HEK293 (cell line): ENCODE measurements around the gene CTIF.

Source experiments
- CTCF ChIA-PET: fragments of 350-600 bp; formaldehyde crosslinking; extraction: SDS; loops from one replicate; lab custom pipeline; 2021; ENCODE audit warnings: antibody characterized with exemption; lab: Yijun Ruan, JAX
- POLR2A ChIA-PET: fragments of 300-600 bp; formaldehyde crosslinking; extraction: SDS; loops from one replicate; lab custom pipeline; 2020; ENCODE audit warnings: antibody characterized with exemption, inconsistent platforms; lab: Yijun Ruan, JAX
- H3K27ac ChIP-seq: fragments of 200-500 bp; sonication (Bioruptor generic); 2 replicates; pipeline ENCODE4 v1.5.1; 2014; ENCODE audit warnings: low read depth, low read length, control low read depth, inconsistent platforms; ENCODE audit errors: extremely low read depth
- H3K36me3 ChIP-seq, 2 experiments: fragments of 200-500 bp in 1 of 2; sonication (Bioruptor generic) in 1 of 2; 1 replicate in 1 of 2; 2 replicates in 1 of 2; pipeline ENCODE4 v1.5.1; 2014 to 2017; ENCODE audit warnings: inconsistent platforms in 2 of 2, low read length in 2 of 2; ENCODE audit not compliant: control insufficient read depth in 2 of 2, insufficient read depth in 1 of 2
- H3K4me1 ChIP-seq: fragments of 200-500 bp; sonication (Bioruptor generic); 2 replicates; pipeline ENCODE4 v1.5.1; 2014; ENCODE audit warnings: mild to moderate bottlenecking, low read length, inconsistent platforms; ENCODE audit not compliant: control insufficient read depth, insufficient read depth
- H3K4me3 ChIP-seq: 2 replicates; pipeline ENCODE4 v1.5.1; 2011; ENCODE audit warnings: low read depth, mild to moderate bottlenecking, control low read depth, low read length, moderate library complexity
- H3K9me3 ChIP-seq: fragments of 200-500 bp; sonication (Bioruptor generic); 2 replicates; pipeline ENCODE4 v1.5.1; 2014; ENCODE audit warnings: low read depth, low read length, inconsistent platforms; ENCODE audit not compliant: control insufficient read depth, insufficient read depth
- GLIS2 ChIP-seq: fragments of 450-650 bp; formaldehyde crosslinking; IDR thresholded peaks from 2 replicates; pipeline ENCODE4 v1.5.1; 2016; ENCODE audit warnings: missing biosample characterization, missing genetic modification characterization
- KLF16 ChIP-seq: fragments of 450-650 bp; formaldehyde crosslinking; IDR thresholded peaks from 2 replicates; pipeline ENCODE4 v1.5.1; 2017; ENCODE audit warnings: missing biosample characterization, missing genetic modification characterization
- MYNN ChIP-seq: fragments of 450-650 bp; formaldehyde crosslinking; IDR thresholded peaks from 2 replicates; pipeline ENCODE4 v1.5.1; 2016; ENCODE audit warnings: missing biosample characterization, missing genetic modification characterization, borderline replicate concordance
- PRDM2 ChIP-seq: fragments of 450-650 bp; formaldehyde crosslinking; IDR thresholded peaks from 2 replicates; pipeline ENCODE4 v1.5.1; 2016; ENCODE audit warnings: missing biosample characterization, missing genetic modification characterization, borderline replicate concordance
- SCRT2 ChIP-seq: fragments of 450-650 bp; formaldehyde crosslinking; IDR thresholded peaks from 2 replicates; pipeline ENCODE4 v1.5.1; 2016; ENCODE audit warnings: missing biosample characterization, missing genetic modification characterization
- SETDB1 ChIP-seq: IDR thresholded peaks from one replicate; pipeline ENCODE4 v1.6.1; 2017; ENCODE audit warnings: mild to moderate bottlenecking, low read length, moderate library complexity, mixed read lengths; ENCODE audit not compliant: insufficient read length
- ZBTB1 ChIP-seq: fragments of 450-650 bp; formaldehyde crosslinking; IDR thresholded peaks from 2 replicates; pipeline ENCODE4 v1.5.1; 2016; ENCODE audit warnings: missing biosample characterization, missing genetic modification characterization
- ZBTB6 ChIP-seq: fragments of 450-650 bp; formaldehyde crosslinking; IDR thresholded peaks from 2 replicates; pipeline ENCODE4 v1.5.1; 2017; ENCODE audit warnings: missing biosample characterization, missing genetic modification characterization
- ZFP37 ChIP-seq: fragments of 450-650 bp; formaldehyde crosslinking; IDR thresholded peaks from 2 replicates; pipeline ENCODE4 v1.5.1; 2016; ENCODE audit warnings: missing biosample characterization, missing genetic modification characterization
- ZNF18 ChIP-seq: fragments of 450-650 bp; formaldehyde crosslinking; IDR thresholded peaks from 2 replicates; pipeline ENCODE4 v1.5.1; 2016; ENCODE audit warnings: missing biosample characterization, missing genetic modification characterization
- ZNF184 ChIP-seq: fragments of 450-650 bp; IDR thresholded peaks from 2 replicates; pipeline ENCODE4 v1.5.1; 2018; ENCODE audit warnings: missing biosample characterization, mild to moderate bottlenecking, missing genetic modification characterization
- ZNF19 ChIP-seq: fragments of 450-650 bp; formaldehyde crosslinking; IDR thresholded peaks from 2 replicates; pipeline ENCODE4; 2016; ENCODE audit warnings: missing biosample characterization, missing genetic modification characterization, low read depth
- ZNF223 ChIP-seq: fragments of 450-650 bp; formaldehyde crosslinking; IDR thresholded peaks from 2 replicates; pipeline ENCODE4 v1.5.1; 2016; ENCODE audit warnings: missing biosample characterization, missing genetic modification characterization
- ZNF239 ChIP-seq: fragments of 450-650 bp; formaldehyde crosslinking; IDR thresholded peaks from 2 replicates; pipeline ENCODE4 v1.5.1; 2016; ENCODE audit warnings: missing biosample characterization, missing genetic modification characterization
- ZNF341 ChIP-seq: fragments of 450-650 bp; formaldehyde crosslinking; IDR thresholded peaks from 2 replicates; pipeline ENCODE4; 2016; ENCODE audit warnings: low read depth, missing biosample characterization, missing genetic modification characterization
- ZNF561 ChIP-seq: fragments of 450-650 bp; IDR thresholded peaks from 2 replicates; pipeline ENCODE4 v1.5.1; 2018; ENCODE audit warnings: missing biosample characterization, missing genetic modification characterization, borderline replicate concordance
- ZNF596 ChIP-seq: fragments of 450-650 bp; IDR thresholded peaks from 2 replicates; pipeline ENCODE4 v1.5.0; 2018; ENCODE audit warnings: missing biosample characterization, mild to moderate bottlenecking, missing genetic modification characterization, moderate library complexity
- ZNF704 ChIP-seq: fragments of 450-650 bp; formaldehyde crosslinking; IDR thresholded peaks from 2 replicates; pipeline ENCODE4 v1.5.1; 2016; ENCODE audit warnings: missing biosample characterization, missing genetic modification characterization
- ZSCAN23 ChIP-seq: fragments of 450-650 bp; formaldehyde crosslinking; IDR thresholded peaks from 2 replicates; pipeline ENCODE4 v1.5.1; 2016; ENCODE audit warnings: missing biosample characterization, missing genetic modification characterization

Gene CTIF

GRCh38 chr18:48564139-48564538, 25.3 kb downstream of the CTIF start:
- H3K4me3 ChIP-seq: no peak overlapping the region
- CTCF ChIA-PET: interaction anchor here (0.8 to 1.1 kb wide), 3 partner anchors 41 to 119 kb away, joined by 3 to 5 read pairs (median 3); no protein-coding TSS in a partner anchor
- POLR2A ChIA-PET: no interaction called here
- no peaks in the 10 kb centered on the region for H3K36me3 ChIP-seq
- H3K4me1 ChIP-seq: no peaks in the 10 kb centered on the region
- TF ChIP-seq ZSCAN23 (tag by site-specific recombination): no peak
- TF ChIP-seq ZNF184 (tag by site-specific recombination): no peak
- TF ChIP-seq ZNF19 (tag by site-specific recombination): no peak
- no peak for TF ChIP-seq ZFP37 (tag by site-specific recombination)
- TF ChIP-seq ZNF561 (tag by site-specific recombination): no peak
- TF ChIP-seq SETDB1: no peak
- H3K9me3 ChIP-seq: no peaks in the 10 kb centered on the region
- no peak overlapping the region for H3K27ac ChIP-seq

GRCh38 chr18:48565105-48565504, 26.3 kb downstream of the CTIF start:
- ChIA-PET CTCF (interaction anchor here (1.1 kb wide), 2 partner anchors 40 to 89 kb away, joined by 3 to 5 read pairs; no protein-coding TSS in a partner anchor), POLR2A (no interaction called here)
- no peaks in the 10 kb centered on the region for H3K9me3 ChIP-seq
- TF ChIP-seq ZNF341 (tag by site-specific recombination) (no peak), ZNF223 (tag by site-specific recombination) (no peak), ZBTB1 (tag by site-specific recombination) (no peak), GLIS2 (no peak), SCRT2 (no peak), PRDM2 (no peak), KLF16 (tag by site-specific recombination) (no peak), ZNF596 (no peak), ZNF18 (no peak), ZBTB6 (no peak), ZNF239 (tag by site-specific recombination) (no peak), ZNF704 (tag by site-specific recombination) (no peak), MYNN (no peak)
- no peak overlapping the region for H3K4me3 ChIP-seq
- no peaks in the 10 kb centered on the region for H3K36me3 ChIP-seq
- H3K4me1 ChIP-seq: no peaks in the 10 kb centered on the region
- H3K27ac ChIP-seq: no peak overlapping the region
